Spleen (tissue), 7 donors: ENCODE measurements around the gene CNOT3.

Source experiments
- POLR2A ChIP-seq, 3 donors: fragments of 450-650 bp; IDR thresholded peaks; one replicate each; pipeline ENCODE4 v1.5.1; 2017; ENCODE audit warnings: antibody characterized with exemption in 3 of 3, mild to moderate bottlenecking in 1 of 3
- POLR2AphosphoS5 ChIP-seq, 3 donors: sonication (generic); formaldehyde crosslinking; IDR thresholded peaks; one replicate each; pipeline ENCODE4 v1.5.1; 2017; ENCODE audit warnings: antibody characterized with exemption in 3 of 3
- TF ChIP-seq, protein P1 (sequence below), 11 experiments: fragments of 200-600 bp in 7 of 11; fragments of 450-650 bp in 4 of 11; sonication (generic) in 4 of 11; IDR thresholded peaks in 8 of 11; conservative IDR thresholded peaks in 3 of 11; 1 replicate in 7 of 11; 2 replicates in 4 of 11; pipeline versions ENCODE4 v1.4.0 to v1.8.0; 2016 to 2021; ENCODE audit warnings: antibody characterized with exemption in 11 of 11, inconsistent platforms in 4 of 11, mild to moderate bottlenecking in 1 of 11
- donor health status: DM: no; HTN: no; CAD: no; lungs with moderate emphysema.
- donor health status: DM: no; HTN: no; CAD: no.
- donor health status: DM: no; HTN: no; CAD: no.

GRCh38 chr19:54095136-54095858, 42.3 kb upstream of the CNOT3 start:
- TF ChIP-seq, protein P1, sequence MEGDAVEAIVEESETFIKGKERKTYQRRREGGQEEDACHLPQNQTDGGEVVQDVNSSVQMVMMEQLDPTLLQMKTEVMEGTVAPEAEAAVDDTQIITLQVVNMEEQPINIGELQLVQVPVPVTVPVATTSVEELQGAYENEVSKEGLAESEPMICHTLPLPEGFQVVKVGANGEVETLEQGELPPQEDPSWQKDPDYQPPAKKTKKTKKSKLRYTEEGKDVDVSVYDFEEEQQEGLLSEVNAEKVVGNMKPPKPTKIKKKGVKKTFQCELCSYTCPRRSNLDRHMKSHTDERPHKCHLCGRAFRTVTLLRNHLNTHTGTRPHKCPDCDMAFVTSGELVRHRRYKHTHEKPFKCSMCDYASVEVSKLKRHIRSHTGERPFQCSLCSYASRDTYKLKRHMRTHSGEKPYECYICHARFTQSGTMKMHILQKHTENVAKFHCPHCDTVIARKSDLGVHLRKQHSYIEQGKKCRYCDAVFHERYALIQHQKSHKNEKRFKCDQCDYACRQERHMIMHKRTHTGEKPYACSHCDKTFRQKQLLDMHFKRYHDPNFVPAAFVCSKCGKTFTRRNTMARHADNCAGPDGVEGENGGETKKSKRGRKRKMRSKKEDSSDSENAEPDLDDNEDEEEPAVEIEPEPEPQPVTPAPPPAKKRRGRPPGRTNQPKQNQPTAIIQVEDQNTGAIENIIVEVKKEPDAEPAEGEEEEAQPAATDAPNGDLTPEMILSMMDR (IDR thresholded peaks at IDR 0.05 in 8 of 11, conservative IDR thresholded peaks at IDR 0.05 in 3 of 11) = no peak
- no peak for TF ChIP-seq POLR2A (IDR thresholded peaks at IDR 0.05)
- no peak for TF ChIP-seq POLR2AphosphoS5 (IDR thresholded peaks at IDR 0.05)
